IMR-90 (cell line): ENCODE results near the gene MRPL12. TPM values are rescaled to one million over a fixed set of nuclear protein-coding genes. Genes with fewer than 3 reads are reported as not detected.

ENCODE experiments used
- ATAC-seq: fragments of 200-7000 bp; cut with Tn5 transposase; 2 replicates; pipeline ENCODE4 v1.9.1; 2020; ENCODE audit warnings: low read depth, mild to moderate bottlenecking, moderate library complexity
- BruUV-seq: library from RNA; stranded (reverse); fragments of 400-500 nt; replicated peaks from 2 replicates; lab custom pipeline; 2021; lab: Mats Ljungman, UMichigan
- CTCF ChIA-PET: fragments of 300-600 bp; formaldehyde crosslinking; extraction: SDS; loops from one replicate; lab custom pipeline; 2021; ENCODE audit warnings: antibody characterized with exemption; lab: Yijun Ruan, JAX
- POLR2A ChIA-PET: fragments of 300-600 bp; sonication (Branson Sonifier 250); formaldehyde crosslinking; loops from one replicate; lab custom pipeline; 2022; ENCODE audit warnings: antibody characterized with exemption; ENCODE audit not compliant: unreplicated experiment; lab: Charles Lee
- DNase-seq: peaks from one replicate; pipeline ENCODE4 v3.0.0; 2013
- H2AFZ ChIP-seq: replicated peaks from 2 replicates; pipeline ENCODE3; 2013; ENCODE audit warnings: low read length, mild to moderate bottlenecking; ENCODE audit not compliant: poor library complexity
- H2AK5ac ChIP-seq: 2 replicates; pipeline ENCODE4 v1.6.1; 2013; ENCODE audit warnings: low read depth, low read length, inconsistent platforms
- H2AK9ac ChIP-seq: replicated peaks from 2 replicates; pipeline ENCODE3; 2013; ENCODE audit warnings: mild to moderate bottlenecking, low read depth, low read length, moderate library complexity; ENCODE audit not compliant: poor library complexity
- H2BK120ac ChIP-seq: 2 replicates; pipeline ENCODE4 v1.6.1; 2013; ENCODE audit warnings: low read depth, low read length, inconsistent platforms
- H2BK15ac ChIP-seq: 3 replicates; pipeline ENCODE4 v1.6.1; 2013; ENCODE audit warnings: low read depth, low read length, inconsistent platforms
- H2BK20ac ChIP-seq: 2 replicates; pipeline ENCODE4 v1.6.1; 2013; ENCODE audit warnings: low read depth, mild to moderate bottlenecking, inconsistent platforms, low read length, moderate library complexity
- H2BK5ac ChIP-seq: 2 replicates; pipeline ENCODE4 v1.6.1; 2013; ENCODE audit warnings: mild to moderate bottlenecking, low read depth, low read length, inconsistent platforms; ENCODE audit not compliant: poor library complexity, severe bottlenecking
- H3K14ac ChIP-seq: replicated peaks from 2 replicates; pipeline ENCODE4 v1.6.1; 2013; ENCODE audit warnings: low read depth, low read length, inconsistent platforms
- H3K18ac ChIP-seq: 2 replicates; pipeline ENCODE4 v1.6.1; 2013; ENCODE audit warnings: low read depth, low read length, control low read depth
- H3K23ac ChIP-seq: 2 replicates; pipeline ENCODE4 v1.6.1; 2013; ENCODE audit warnings: low read depth, low read length, inconsistent platforms
- H3K27ac ChIP-seq: 2 replicates; pipeline ENCODE4 v1.5.1; 2013; ENCODE audit warnings: mild to moderate bottlenecking, control low read depth, low read length; ENCODE audit not compliant: insufficient read depth
- H3K27me3 ChIP-seq: 2 replicates; pipeline ENCODE4 v1.6.1; 2013; ENCODE audit warnings: low read length; ENCODE audit not compliant: control insufficient read depth, insufficient read depth
- H3K36me3 ChIP-seq: 2 replicates; pipeline ENCODE4 v1.6.1; 2013; ENCODE audit warnings: low read length, mixed read lengths; ENCODE audit not compliant: control insufficient read depth, insufficient read depth
- H3K4ac ChIP-seq: 2 replicates; pipeline ENCODE4 v1.6.1; 2013; ENCODE audit warnings: low read depth, low read length, inconsistent platforms
- H3K4me1 ChIP-seq: 2 replicates; pipeline ENCODE4 v1.6.1; 2013; ENCODE audit warnings: low read length, mixed read lengths; ENCODE audit not compliant: control insufficient read depth, insufficient read depth
- H3K4me2 ChIP-seq: 2 replicates; pipeline ENCODE4 v1.6.1; 2013; ENCODE audit warnings: low read depth, mild to moderate bottlenecking, control low read depth, low read length, moderate library complexity
- H3K4me3 ChIP-seq: 2 replicates; pipeline ENCODE4 v1.5.1; 2013; ENCODE audit warnings: low read depth, mild to moderate bottlenecking, control low read depth, low read length, moderate library complexity; ENCODE audit not compliant: insufficient read depth
- H3K56ac ChIP-seq: 2 replicates; pipeline ENCODE4 v1.6.1; 2013; ENCODE audit warnings: low read length, inconsistent platforms; ENCODE audit not compliant: insufficient read depth; ENCODE audit errors: extremely low read depth
- H3K79me1 ChIP-seq, 2 experiments: 2 replicates each; pipeline ENCODE4 v1.6.1; 2013; ENCODE audit warnings: low read length in 2 of 2, inconsistent platforms in 1 of 2, low read depth in 1 of 2
- H3K9ac ChIP-seq: 2 replicates; pipeline ENCODE4 v1.6.1; 2013; ENCODE audit warnings: low read depth, low read length, control low read depth
- H3K9me1 ChIP-seq: 2 replicates; pipeline ENCODE4 v1.6.1; 2013; ENCODE audit warnings: low read length, inconsistent platforms; ENCODE audit not compliant: insufficient read depth
- H3K9me3 ChIP-seq: 2 replicates; pipeline ENCODE4 v1.6.1; 2013; ENCODE audit warnings: low read length; ENCODE audit not compliant: control insufficient read depth, insufficient read depth
- H4K20me1 ChIP-seq: 2 replicates; pipeline ENCODE4 v1.6.1; 2013; ENCODE audit warnings: low read length, inconsistent platforms; ENCODE audit not compliant: insufficient read depth
- H4K5ac ChIP-seq: 2 replicates; pipeline ENCODE4 v1.6.1; 2013; ENCODE audit warnings: mild to moderate bottlenecking, low read depth, low read length, control low read depth
- H4K8ac ChIP-seq, 2 experiments: 2 replicates each; pipeline ENCODE4 v1.6.1; 2013; ENCODE audit warnings: low read depth in 2 of 2, low read length in 2 of 2, control low read depth in 1 of 2, inconsistent platforms in 1 of 2
- H4K91ac ChIP-seq: 2 replicates; pipeline ENCODE4 v1.6.1; 2013; ENCODE audit warnings: low read depth, low read length, inconsistent platforms; ENCODE audit not compliant: insufficient read depth
- CEBPB ChIP-seq: IDR thresholded peaks from 2 replicates; pipeline ENCODE4 v1.6.1; 2012; ENCODE audit warnings: low read depth, low read length, improper control_type of control experiment
- CHD1 ChIP-seq: IDR thresholded peaks from 2 replicates; pipeline ENCODE4 v1.6.1; 2012; ENCODE audit warnings: low read depth, low read length, improper control_type of control experiment
- FOS ChIP-seq: fragments of 150-350 bp; IDR thresholded peaks from 2 replicates; pipeline ENCODE4 v1.6.1; 2016; ENCODE audit warnings: low read depth, low read length
- MAFK ChIP-seq: IDR thresholded peaks from 2 replicates; pipeline ENCODE4 v1.6.1; 2012; ENCODE audit warnings: low read depth, low read length, improper control_type of control experiment
- MAZ ChIP-seq: IDR thresholded peaks from 2 replicates; pipeline ENCODE4 v1.6.1; 2012; ENCODE audit warnings: low read depth, mild to moderate bottlenecking, low read length, improper control_type of control experiment, moderate library complexity, borderline replicate concordance
- MXI1 ChIP-seq: IDR thresholded peaks from 2 replicates; pipeline ENCODE4 v1.6.1; 2012; ENCODE audit warnings: low read depth, mild to moderate bottlenecking, low read length, moderate library complexity, borderline replicate concordance
- NFE2L2 ChIP-seq: fragments of 150-350 bp; IDR thresholded peaks from 2 replicates; pipeline ENCODE4 v1.6.1; 2016; ENCODE audit warnings: low read depth, mild to moderate bottlenecking, low read length
- POLR2A ChIP-seq: IDR thresholded peaks from 2 replicates; pipeline ENCODE4 v1.6.1; 2012; ENCODE audit warnings: mild to moderate bottlenecking, low read depth, low read length
- RAD21 ChIP-seq: IDR thresholded peaks from 2 replicates; pipeline ENCODE4 v1.6.1; 2012; ENCODE audit warnings: low read length, improper control_type of control experiment
- RCOR1 ChIP-seq: IDR thresholded peaks from 2 replicates; pipeline ENCODE4 v1.6.1; 2012; ENCODE audit warnings: mild to moderate bottlenecking, low read length, improper control_type of control experiment; ENCODE audit not compliant: insufficient replicate concordance
- RFX5 ChIP-seq: IDR thresholded peaks from 2 replicates; pipeline ENCODE4 v1.8.0; 2012; ENCODE audit warnings: low read depth, mild to moderate bottlenecking, low read length, moderate library complexity
- SMC3 ChIP-seq: fragments of 150-350 bp; IDR thresholded peaks from 2 replicates; pipeline ENCODE4 v1.6.1; 2016; ENCODE audit warnings: low read depth, mild to moderate bottlenecking, antibody characterized with exemption, low read length, moderate library complexity
- WGBS, 2 experiments: methylation state at CpG; one replicate each; pipeline versions ENCODE4 v1.1.5 to v1.1.7; 2013; ENCODE audit warnings: missing lambda C conversion rate in 2 of 2; ENCODE audit not compliant: insufficient read length in 1 of 2; ENCODE audit errors: extremely low coverage in 2 of 2; 5-methylcytosine and 5-hydroxymethylcytosine counted together
- dilution Hi-C: fragments of 300-500 bp; cut with HindIII; formaldehyde crosslinking; loops from one replicate; pipeline ENCODE4 v1.14.3; 2018; ENCODE audit warnings: low sequenced_read_pairs; ENCODE audit not compliant: unreplicated experiment
- in situ Hi-C: fragments of 300-500 bp; cut with MboI; formaldehyde crosslinking; loops from 3 replicates; pipeline ENCODE4 v1.14.3; 2019; ENCODE audit warnings: low sequenced_read_pairs, inconsistent platforms, mixed read lengths
- intact Hi-C: fragments of 100-400 bp; cut with micrococcal nuclease; formaldehyde crosslinking; loops from 2 replicates; pipeline ENCODE4 v1.10.0; 2022
- polyA plus RNA-seq, 3 experiments: library from polyadenylated mRNA; depleted of rRNA; stranded (reverse); fragments of >200 nt; gene quantifications; 2 replicates each; pipeline ENCODE4 v1.2.3, GENCODE V29; 2012; ENCODE audit warnings: low replicate concordance in 1 of 3
- total RNA-seq: library from RNA; depleted of rRNA; stranded (reverse); fragments of >200 nt; gene quantifications from 2 replicates; pipeline ENCODE4 v1.2.3, GENCODE V29; 2012
- TF ChIP-seq, protein P1 (sequence below): fragments of 150-350 bp; IDR thresholded peaks from 2 replicates; pipeline ENCODE4 v1.6.1; 2017; ENCODE audit warnings: mild to moderate bottlenecking, antibody characterized with exemption, low read length, low read depth
- TF ChIP-seq, protein P2 (sequence below): conservative IDR thresholded peaks from 2 replicates; pipeline ENCODE4 v1.5.1; 2012; ENCODE audit warnings: mild to moderate bottlenecking, low read depth, low read length, improper control_type of control experiment
- TF ChIP-seq, protein P3 (sequence below): fragments of 150-350 bp; IDR thresholded peaks from 2 replicates; pipeline ENCODE4 v1.6.1; 2016; ENCODE audit warnings: low read depth, mild to moderate bottlenecking, low read length, moderate library complexity, borderline replicate concordance

Gene MRPL12
- total and polyA plus RNA-seq, 2 of the 4 experiments (the other 2 are of a cell fraction), result 17.2 to 111 TPM

DNA sequence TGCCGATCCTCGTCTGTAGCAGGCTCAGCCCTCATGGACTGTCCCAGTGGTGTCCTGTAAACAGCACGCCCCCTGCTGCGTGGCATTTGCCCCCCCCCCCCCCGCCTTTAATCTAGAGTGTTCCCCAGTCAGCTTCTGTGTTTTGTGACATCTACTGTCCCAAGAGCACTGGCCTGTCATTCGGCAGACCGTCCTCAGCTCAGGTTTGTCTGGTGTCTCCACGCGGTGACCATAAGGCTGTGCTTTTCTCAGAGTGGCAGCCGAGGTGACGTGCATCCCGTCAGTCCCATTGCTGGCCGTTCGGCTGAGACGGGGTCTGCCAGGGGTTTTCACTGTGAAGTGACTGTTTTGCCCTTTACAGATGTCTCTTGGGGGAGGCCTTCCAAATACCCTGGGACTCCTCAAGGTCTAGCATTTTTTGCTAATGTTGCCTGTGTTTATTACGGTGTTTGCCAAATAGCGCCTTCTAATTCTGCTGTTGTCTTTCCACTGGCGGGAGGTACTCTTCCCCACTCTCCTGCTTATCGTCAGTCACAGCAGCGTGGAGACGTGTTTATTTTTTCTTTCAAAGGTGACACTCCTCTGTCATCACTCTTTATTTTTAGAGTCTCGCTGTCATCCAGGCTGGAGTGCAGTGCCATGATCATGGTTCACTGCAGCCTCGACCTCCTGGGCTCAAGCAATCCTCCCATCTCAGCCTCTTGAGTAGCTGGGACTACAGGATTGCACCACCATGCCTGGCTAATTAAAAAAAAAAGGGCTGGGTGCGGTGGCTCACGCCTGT, 5.7 kb upstream of the MRPL12 start:
- Histone ChIP-seq H3K4me2 (no peak overlapping the region), H3K18ac (no peak overlapping the region), H3K4me3 (no peak overlapping the region), H2BK5ac (no peak overlapping the region), H2BK120ac (no peak overlapping the region), H3K4me1 (peaks cover 2% of the 10 kb centered on the region; the same call in 1 of the 2 replicates), H3K4ac (no peak overlapping the region), H2BK20ac (no peak overlapping the region), H3K23ac (no peak overlapping the region), H2AK5ac (no peak overlapping the region), H3K9me3 (no peaks in the 10 kb centered on the region), H3K27ac (no peak overlapping the region), H2AK9ac (no peak overlapping the region), H4K5ac (no peak overlapping the region), H4K8ac (no peak overlapping the region), H3K36me3 (peaks cover 70% of the 10 kb centered on the region), H3K9ac (no peak overlapping the region), H3K14ac (no peak overlapping the region), H2BK15ac (no peak overlapping the region), H4K91ac (no peak overlapping the region), H4K20me1 (peaks cover 67% of the 10 kb centered on the region), H3K79me1 (peaks cover 8 to 53% of the 10 kb centered on the region in 2 experiments; a peak in 3 of 4 replicates), H3K56ac (no peak overlapping the region), H3K27me3 (no peaks in the 10 kb centered on the region), H3K9me1 (no peaks in the 10 kb centered on the region), H2AFZ (no peak overlapping the region)
- in situ Hi-C loops (no loop called here), dilution Hi-C loops (no loop called here), intact Hi-C loops (no loop called here)
- ChIA-PET CTCF (no interaction called here), POLR2A (no interaction called here)
- no peak for ATAC-seq
- no peak for DNase-seq
- no TSS peak for BruUV-seq
- 83% methylated on average over 19 of the region's 25 CpGs; no CpG with 5 or more reads in 1 of the 2 experiments for WGBS, 2 experiments
- TF ChIP-seq, protein P1, sequence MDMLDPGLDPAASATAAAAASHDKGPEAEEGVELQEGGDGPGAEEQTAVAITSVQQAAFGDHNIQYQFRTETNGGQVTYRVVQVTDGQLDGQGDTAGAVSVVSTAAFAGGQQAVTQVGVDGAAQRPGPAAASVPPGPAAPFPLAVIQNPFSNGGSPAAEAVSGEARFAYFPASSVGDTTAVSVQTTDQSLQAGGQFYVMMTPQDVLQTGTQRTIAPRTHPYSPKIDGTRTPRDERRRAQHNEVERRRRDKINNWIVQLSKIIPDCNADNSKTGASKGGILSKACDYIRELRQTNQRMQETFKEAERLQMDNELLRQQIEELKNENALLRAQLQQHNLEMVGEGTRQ, result no peak
- TF ChIP-seq, protein P2, sequence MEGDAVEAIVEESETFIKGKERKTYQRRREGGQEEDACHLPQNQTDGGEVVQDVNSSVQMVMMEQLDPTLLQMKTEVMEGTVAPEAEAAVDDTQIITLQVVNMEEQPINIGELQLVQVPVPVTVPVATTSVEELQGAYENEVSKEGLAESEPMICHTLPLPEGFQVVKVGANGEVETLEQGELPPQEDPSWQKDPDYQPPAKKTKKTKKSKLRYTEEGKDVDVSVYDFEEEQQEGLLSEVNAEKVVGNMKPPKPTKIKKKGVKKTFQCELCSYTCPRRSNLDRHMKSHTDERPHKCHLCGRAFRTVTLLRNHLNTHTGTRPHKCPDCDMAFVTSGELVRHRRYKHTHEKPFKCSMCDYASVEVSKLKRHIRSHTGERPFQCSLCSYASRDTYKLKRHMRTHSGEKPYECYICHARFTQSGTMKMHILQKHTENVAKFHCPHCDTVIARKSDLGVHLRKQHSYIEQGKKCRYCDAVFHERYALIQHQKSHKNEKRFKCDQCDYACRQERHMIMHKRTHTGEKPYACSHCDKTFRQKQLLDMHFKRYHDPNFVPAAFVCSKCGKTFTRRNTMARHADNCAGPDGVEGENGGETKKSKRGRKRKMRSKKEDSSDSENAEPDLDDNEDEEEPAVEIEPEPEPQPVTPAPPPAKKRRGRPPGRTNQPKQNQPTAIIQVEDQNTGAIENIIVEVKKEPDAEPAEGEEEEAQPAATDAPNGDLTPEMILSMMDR, result no peak
- TF ChIP-seq POLR2A, result no peak
- TF ChIP-seq MAZ, result no peak
- TF ChIP-seq, protein P3, sequence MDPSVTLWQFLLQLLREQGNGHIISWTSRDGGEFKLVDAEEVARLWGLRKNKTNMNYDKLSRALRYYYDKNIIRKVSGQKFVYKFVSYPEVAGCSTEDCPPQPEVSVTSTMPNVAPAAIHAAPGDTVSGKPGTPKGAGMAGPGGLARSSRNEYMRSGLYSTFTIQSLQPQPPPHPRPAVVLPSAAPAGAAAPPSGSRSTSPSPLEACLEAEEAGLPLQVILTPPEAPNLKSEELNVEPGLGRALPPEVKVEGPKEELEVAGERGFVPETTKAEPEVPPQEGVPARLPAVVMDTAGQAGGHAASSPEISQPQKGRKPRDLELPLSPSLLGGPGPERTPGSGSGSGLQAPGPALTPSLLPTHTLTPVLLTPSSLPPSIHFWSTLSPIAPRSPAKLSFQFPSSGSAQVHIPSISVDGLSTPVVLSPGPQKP, result no peak
- TF ChIP-seq RFX5, result no peak
- no peak for TF ChIP-seq CEBPB
- no peak for TF ChIP-seq MXI1
- TF ChIP-seq RAD21, result no peak
- no peak for TF ChIP-seq RCOR1
- no peak for TF ChIP-seq MAFK
- TF ChIP-seq NFE2L2, result no peak
- TF ChIP-seq SMC3, result no peak
- TF ChIP-seq CHD1, result no peak
- no peak for TF ChIP-seq FOS
